Neuronal stem cell (in vitro differentiated cells): ENCODE results near the gene TAC3.

Source experiments
- DNase-seq: peaks from one replicate; pipeline ENCODE4 v3.0.0-alpha.2; 2013; ENCODE audit warnings: low spot score
- H2AFZ ChIP-seq: one replicate; pipeline ENCODE4 v1.6.1; 2013; ENCODE audit warnings: mild to moderate bottlenecking, low read length, inconsistent platforms
- H2AK5ac ChIP-seq: 2 replicates; pipeline ENCODE4 v1.6.1; 2013; ENCODE audit warnings: low read depth, mild to moderate bottlenecking, inconsistent platforms, low read length, moderate library complexity, mixed read lengths
- H2BK120ac ChIP-seq: 2 replicates; pipeline ENCODE4 v1.6.1; 2013; ENCODE audit warnings: low read depth, mild to moderate bottlenecking, inconsistent platforms, low read length, moderate library complexity, mixed read lengths
- H2BK12ac ChIP-seq: one replicate; pipeline ENCODE4 v1.6.1; 2013; ENCODE audit warnings: low read length, inconsistent platforms
- H2BK15ac ChIP-seq: 2 replicates; pipeline ENCODE4 v1.6.1; 2013; ENCODE audit warnings: mild to moderate bottlenecking, low read length, inconsistent platforms, mixed read lengths
- H2BK5ac ChIP-seq: one replicate; pipeline ENCODE4 v1.6.1; 2013; ENCODE audit warnings: inconsistent platforms, mild to moderate bottlenecking, low read length, moderate library complexity
- H3K14ac ChIP-seq: one replicate; pipeline ENCODE4 v1.6.1; 2013; ENCODE audit warnings: low read length, inconsistent platforms
- H3K18ac ChIP-seq: 2 replicates; pipeline ENCODE4 v1.6.1; 2013; ENCODE audit warnings: low read length, inconsistent platforms
- H3K23ac ChIP-seq: 2 replicates; pipeline ENCODE4 v1.6.1; 2013; ENCODE audit warnings: low read depth, mild to moderate bottlenecking, mixed read lengths, low read length, inconsistent platforms; ENCODE audit not compliant: poor library complexity
- H3K27ac ChIP-seq: replicated peaks from 3 replicates; pipeline ENCODE4 v1.5.1; 2013; ENCODE audit warnings: low read length, inconsistent platforms
- H3K27me3 ChIP-seq, 3 experiments: 2 replicates each; pipeline ENCODE4 v1.6.1; 2013; ENCODE audit warnings: low read length in 3 of 3, mild to moderate bottlenecking in 2 of 3, inconsistent platforms in 1 of 3, low read depth in 1 of 3, mixed read lengths in 1 of 3, moderate library complexity in 1 of 3; ENCODE audit not compliant: control insufficient read depth in 3 of 3, insufficient read depth in 3 of 3
- H3K36me3 ChIP-seq, 2 donors: replicated peaks in 1 of 2; 2 replicates each; pipeline ENCODE4 v1.6.1; 2013; ENCODE audit warnings: low read length in 2 of 2; ENCODE audit not compliant: control insufficient read depth in 2 of 2, insufficient read depth in 2 of 2
- H3K4ac ChIP-seq: 2 replicates; pipeline ENCODE4 v1.6.1; 2013; ENCODE audit warnings: inconsistent platforms, mild to moderate bottlenecking, low read length, moderate library complexity
- H3K4me1 ChIP-seq, 2 donors: 1 replicate in 1 of 2; 2 replicates in 1 of 2; pipeline ENCODE4 v1.6.1; 2013; ENCODE audit warnings: low read length in 2 of 2, low read depth in 1 of 2; ENCODE audit not compliant: control insufficient read depth in 2 of 2, insufficient read depth in 1 of 2
- H3K4me2 ChIP-seq: one replicate; pipeline ENCODE4 v1.6.1; 2013; ENCODE audit warnings: mild to moderate bottlenecking, low read length, inconsistent platforms; ENCODE audit not compliant: insufficient read depth, poor library complexity, severe bottlenecking
- H3K4me3 ChIP-seq, 2 donors: 2 replicates each; pipeline ENCODE4 v1.5.1; 2013; ENCODE audit warnings: low read length in 2 of 2, mild to moderate bottlenecking in 2 of 2, inconsistent platforms in 1 of 2, moderate library complexity in 1 of 2
- H3K79me1 ChIP-seq: one replicate; pipeline ENCODE4 v1.6.1; 2013; ENCODE audit warnings: low read depth, mild to moderate bottlenecking, inconsistent platforms, low read length, moderate library complexity
- H3K9ac ChIP-seq: one replicate; pipeline ENCODE4 v1.6.1; 2013; ENCODE audit warnings: mild to moderate bottlenecking, low read depth, low read length, inconsistent platforms; ENCODE audit not compliant: poor library complexity
- H3K9me3 ChIP-seq, 2 donors: replicated peaks in 1 of 2; 2 replicates each; pipeline versions ENCODE3 to v1.6.1; 2013; ENCODE audit warnings: low read length in 2 of 2, mild to moderate bottlenecking in 2 of 2, inconsistent platforms in 1 of 2, low read depth in 1 of 2, mixed read lengths in 1 of 2, moderate library complexity in 1 of 2; ENCODE audit not compliant: control insufficient read depth in 2 of 2, insufficient read depth in 1 of 2
- H4K8ac ChIP-seq: one replicate; pipeline ENCODE4 v1.6.1; 2013; ENCODE audit warnings: low read depth, mild to moderate bottlenecking, inconsistent platforms, low read length, moderate library complexity
- H4K91ac ChIP-seq: one replicate; pipeline ENCODE4 v1.6.1; 2013; ENCODE audit warnings: low read length, low read depth, mild to moderate bottlenecking, inconsistent platforms; ENCODE audit not compliant: poor library complexity
- WGBS, 2 donors: extraction: QIAGEN DNeasy Blood & Tissue Kit; methylation state at CpG; one replicate each; pipeline ENCODE4 v1.1.7; 2013; ENCODE audit warnings: missing lambda C conversion rate in 2 of 2, mixed read lengths in 1 of 2; ENCODE audit not compliant: insufficient read length in 2 of 2, insufficient replicate concordance in 1 of 2; ENCODE audit errors: extremely low coverage in 2 of 2; 5-methylcytosine and 5-hydroxymethylcytosine counted together

The TAC3 gene

DNA sequence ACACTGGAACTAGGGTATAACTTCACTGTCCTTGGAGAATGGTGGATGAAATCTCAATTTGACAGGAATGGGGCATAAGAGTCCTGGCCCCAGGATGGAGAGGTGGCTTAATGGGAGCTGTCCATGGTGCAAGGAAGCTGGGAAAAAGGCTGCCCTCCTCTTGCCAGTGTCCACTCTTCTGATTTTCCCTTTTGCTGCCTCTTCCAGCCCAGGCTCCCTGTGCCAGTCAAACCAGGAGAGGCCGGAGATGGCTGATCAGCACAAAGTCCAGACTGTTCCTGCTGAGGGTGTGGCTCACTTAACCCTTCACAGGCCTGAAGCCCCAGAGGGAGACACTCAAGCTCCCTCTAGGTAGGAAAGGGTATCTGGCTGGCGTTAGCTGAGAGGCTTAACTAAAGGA, 33.6 kb upstream of the TAC3 start, which contains the start of gene MYO1A:
TSS of gene MYO1A (minus strand) at position 240 of the 400 bp plus-strand sequence. CDS start 1,806 bp downstream, outside the sequence.
- Histone ChIP-seq H3K4me2 (no peak within 1 kb of the TSS), H3K27ac (no peak within 1 kb of the TSS), H2BK12ac (no peak within 1 kb of the TSS), H3K4me3 (no peak within 1 kb of the TSS), H3K79me1 (no peaks in the 10 kb centered on the region), H2BK5ac (no peak within 1 kb of the TSS), H2AFZ (no peak within 1 kb of the TSS), H2BK15ac (no peak within 1 kb of the TSS), H4K8ac (no peak within 1 kb of the TSS), H2BK120ac (no peak within 1 kb of the TSS), H2AK5ac (no peak within 1 kb of the TSS), H3K18ac (no peak within 1 kb of the TSS), H3K36me3 (peaks cover 0 to 5% of the 10 kb centered on the region in 2 donors), H3K14ac (no peak within 1 kb of the TSS), H3K9ac (no peak within 1 kb of the TSS), H3K27me3 (peaks cover 0 to 26% (median 0%) of the 10 kb centered on the region in 3 experiments), H3K4me1 (peaks cover 0 to 2% of the 10 kb centered on the region in 2 donors), H3K4ac (no peak within 1 kb of the TSS), H4K91ac (no peak within 1 kb of the TSS), H3K9me3 (peaks cover 0 to 3% of the 10 kb centered on the region in 2 donors), H3K23ac (no peak within 1 kb of the TSS)
- WGBS, 2 donors: no CpG with 5 or more reads among the region's 2 CpGs
- peak; percentile 17 for DNase-seq

DNA sequence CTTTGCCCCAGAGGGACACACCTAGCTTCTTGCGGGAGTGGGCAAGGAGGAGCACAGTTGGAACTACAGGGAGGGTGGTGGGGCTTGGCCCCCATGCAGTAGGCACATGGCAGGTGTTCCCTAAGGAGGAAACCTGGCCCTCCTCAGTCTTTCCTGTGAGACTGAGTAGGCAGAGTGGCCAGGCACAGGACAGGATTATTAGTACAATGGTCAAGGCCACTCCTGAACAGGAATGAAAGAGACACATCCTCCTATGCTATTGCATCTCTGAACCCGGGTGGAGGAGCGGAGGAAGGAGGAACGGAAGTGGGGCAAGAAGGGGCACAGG, 32.8 kb upstream of the TAC3 start:
- no peak overlapping the region for H2BK5ac ChIP-seq
- no peak overlapping the region for H3K4me2 ChIP-seq
- no peak overlapping the region for H4K91ac ChIP-seq
- no peaks in the 10 kb centered on the region for H3K79me1 ChIP-seq
- no peak overlapping the region for H3K14ac ChIP-seq
- no peak overlapping the region for H2AFZ ChIP-seq
- no peak overlapping the region for H4K8ac ChIP-seq
- H3K9ac ChIP-seq: no peak overlapping the region
- no peak overlapping the region for H3K4ac ChIP-seq
- no peak for DNase-seq
- H3K36me3 ChIP-seq: peaks cover 0 to 2% of the 10 kb centered on the region in 2 donors
- H2AK5ac ChIP-seq: no peak overlapping the region
- H3K27ac ChIP-seq: no peak overlapping the region
- peaks cover 0 to 27% (median 0%) of the 10 kb centered on the region in 3 experiments for H3K27me3 ChIP-seq
- H3K4me3 ChIP-seq: no peak overlapping the region
- no peak overlapping the region for H2BK120ac ChIP-seq
- H3K4me1 ChIP-seq: peaks cover 0 to 2% of the 10 kb centered on the region in 2 donors
- no peak overlapping the region for H3K23ac ChIP-seq
- H3K18ac ChIP-seq: no peak overlapping the region
- no peak overlapping the region for H2BK15ac ChIP-seq
- WGBS, 2 donors: no CpG with 5 or more reads among the region's 4 CpGs
- no peak overlapping the region for H2BK12ac ChIP-seq
- H3K9me3 ChIP-seq: peaks cover 0 to 2% of the 10 kb centered on the region in 2 donors

DNA sequence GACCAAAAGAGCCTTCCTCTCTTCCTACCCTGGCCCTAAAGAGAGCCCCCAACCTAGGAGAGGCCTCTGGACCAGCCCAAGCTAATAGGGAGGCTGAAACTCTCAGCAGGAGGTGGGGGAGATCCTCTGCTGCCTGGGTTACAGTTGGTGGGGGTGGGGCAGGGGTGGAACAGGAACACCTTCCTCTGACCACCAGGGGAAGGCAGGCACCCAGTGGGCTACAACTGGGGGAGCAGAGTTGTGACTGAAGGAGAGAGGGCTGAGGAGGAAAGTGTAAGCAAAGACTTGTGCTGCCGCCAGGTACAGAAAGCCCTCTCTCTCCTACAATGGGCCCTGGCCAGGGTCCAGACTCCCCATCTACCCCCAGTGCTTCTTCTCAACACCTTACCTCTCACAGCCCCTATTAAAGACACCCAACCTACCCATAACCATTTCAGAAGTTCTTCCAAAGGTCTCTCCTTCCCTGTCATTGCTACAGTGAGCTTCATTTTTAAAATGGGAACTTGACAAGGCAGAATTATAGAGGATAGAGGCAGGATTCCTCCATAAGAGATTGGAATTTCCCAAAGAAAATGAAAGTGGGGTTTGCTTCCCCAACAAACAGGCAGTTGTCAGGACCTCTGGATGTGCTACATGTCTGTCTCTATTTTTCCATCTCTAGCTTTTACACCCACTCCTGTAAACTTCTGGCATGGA, 32.2 kb upstream of the TAC3 start:
- H4K8ac ChIP-seq: no peak overlapping the region
- no peaks in the 10 kb centered on the region for H3K36me3 ChIP-seq
- no peak overlapping the region for H2BK120ac ChIP-seq
- H3K23ac ChIP-seq: no peak overlapping the region
- no peak overlapping the region for H3K4ac ChIP-seq
- H3K18ac ChIP-seq: no peak overlapping the region
- no peaks in the 10 kb centered on the region for H3K79me1 ChIP-seq
- no peak overlapping the region for H2BK15ac ChIP-seq
- peaks cover 0 to 32% (median 0%) of the 10 kb centered on the region in 3 experiments for H3K27me3 ChIP-seq
- H2BK5ac ChIP-seq: no peak overlapping the region
- H3K4me2 ChIP-seq: no peak overlapping the region
- H3K27ac ChIP-seq: no peak overlapping the region
- DNase-seq: no peak
- H4K91ac ChIP-seq: no peak overlapping the region
- no peak overlapping the region for H3K4me3 ChIP-seq
- H2BK12ac ChIP-seq: no peak overlapping the region
- H3K9me3 ChIP-seq: no peaks in the 10 kb centered on the region
- no CpG with 5 or more reads among the region's 1 CpG for WGBS, 2 donors
- no peak overlapping the region for H2AK5ac ChIP-seq
- H2AFZ ChIP-seq: no peak overlapping the region
- no peak overlapping the region for H3K14ac ChIP-seq
- no peak overlapping the region for H3K9ac ChIP-seq
- peaks cover 0 to 2% of the 10 kb centered on the region in 2 donors for H3K4me1 ChIP-seq

DNA sequence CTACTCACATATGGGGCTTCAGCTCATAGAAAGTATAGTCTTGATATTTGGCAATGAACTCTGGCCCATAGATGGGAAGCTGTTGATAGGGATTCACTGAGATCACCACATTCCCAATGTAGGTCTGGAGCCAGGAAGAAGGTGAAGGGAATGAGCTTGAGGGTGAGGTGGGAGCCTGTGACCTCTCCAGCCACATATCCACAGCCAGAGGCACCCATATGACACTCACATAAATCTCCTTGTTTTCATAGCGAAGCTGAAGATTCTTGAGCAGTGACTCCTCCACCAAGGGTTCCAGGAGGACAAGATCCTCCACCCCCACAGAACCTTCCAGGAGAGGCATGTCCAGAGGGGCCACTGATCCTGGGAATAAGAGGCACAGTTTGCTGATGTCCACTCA, 31.7 kb upstream of the TAC3 start:
- H3K79me1 ChIP-seq: no peaks in the 10 kb centered on the region
- H3K27ac ChIP-seq: no peak overlapping the region
- H2BK15ac ChIP-seq: no peak overlapping the region
- H2AK5ac ChIP-seq: no peak overlapping the region
- WGBS, 2 donors: no CpG with 5 or more reads among the region's 1 CpG
- peaks cover 0 to 2% of the 10 kb centered on the region in 2 donors for H3K4me1 ChIP-seq
- no peak for DNase-seq
- H3K9ac ChIP-seq: no peak overlapping the region
- H3K4me3 ChIP-seq: no peak overlapping the region
- no peak overlapping the region for H4K8ac ChIP-seq
- H4K91ac ChIP-seq: no peak overlapping the region
- H3K18ac ChIP-seq: no peak overlapping the region
- H3K4me2 ChIP-seq: no peak overlapping the region
- no peak overlapping the region for H3K23ac ChIP-seq
- H3K36me3 ChIP-seq: no peaks in the 10 kb centered on the region
- H3K4ac ChIP-seq: no peak overlapping the region
- H2BK5ac ChIP-seq: no peak overlapping the region
- H2AFZ ChIP-seq: no peak overlapping the region
- H2BK12ac ChIP-seq: no peak overlapping the region
- no peak overlapping the region for H3K14ac ChIP-seq
- H2BK120ac ChIP-seq: no peak overlapping the region
- H3K27me3 ChIP-seq: peaks cover 0 to 37% (median 0%) of the 10 kb centered on the region in 3 experiments
- H3K9me3 ChIP-seq: no peaks in the 10 kb centered on the region
